Liver (tissue), 9 donors: ENCODE results near the gene TNNT3. TPM values are rescaled to one million over a fixed set of nuclear protein-coding genes. Genes with fewer than 3 reads are reported as not detected.

ENCODE experiments used
- DNase-seq: peaks from one replicate; pipeline ENCODE4 v3.0.0-alpha.2; 2017; ENCODE audit warnings: low spot score
- H3K27ac ChIP-seq, 2 donors: one replicate each; pipeline ENCODE4 v1.7.0; 2013; ENCODE audit warnings: inconsistent platforms in 2 of 2, low read length in 2 of 2, control low read depth in 1 of 2, low read depth in 1 of 2, mild to moderate bottlenecking in 1 of 2
- H3K27me3 ChIP-seq, 4 donors: one replicate each; pipeline versions ENCODE4 v1.6.1 to v1.7.0; 2013; ENCODE audit warnings: low read length in 3 of 4, inconsistent platforms in 1 of 4, mild to moderate bottlenecking in 1 of 4, moderate library complexity in 1 of 4; ENCODE audit not compliant: control insufficient read depth in 4 of 4, insufficient read depth in 4 of 4
- H3K36me3 ChIP-seq, 4 donors: one replicate each; pipeline versions ENCODE4 v1.6.1 to v1.7.0; 2013; ENCODE audit warnings: low read length in 3 of 4, mild to moderate bottlenecking in 3 of 4, low read depth in 1 of 4, moderate library complexity in 1 of 4; ENCODE audit not compliant: control insufficient read depth in 4 of 4, insufficient read depth in 3 of 4
- H3K4me1 ChIP-seq, 4 donors: one replicate each; pipeline versions ENCODE4 v1.6.1 to v1.7.0; 2013; ENCODE audit warnings: low read length in 3 of 4, mild to moderate bottlenecking in 3 of 4, moderate library complexity in 1 of 4; ENCODE audit not compliant: control insufficient read depth in 4 of 4, insufficient read depth in 4 of 4
- H3K4me3 ChIP-seq, 3 donors: one replicate each; pipeline versions ENCODE4 v1.6.1 to v1.7.0; 2013; ENCODE audit warnings: low read length in 3 of 3, control low read depth in 1 of 3, low read depth in 1 of 3, mild to moderate bottlenecking in 1 of 3
- H3K9ac ChIP-seq, 2 donors: one replicate each; pipeline ENCODE4 v1.7.0; 2013; ENCODE audit warnings: low read length in 2 of 2, mild to moderate bottlenecking in 2 of 2, moderate library complexity in 2 of 2, control low read depth in 1 of 2, low read depth in 1 of 2
- H3K9me3 ChIP-seq, 4 donors: one replicate each; pipeline versions ENCODE4 v1.6.1 to v1.7.0; 2013; ENCODE audit warnings: low read length in 3 of 4; ENCODE audit not compliant: control insufficient read depth in 4 of 4
- FOXA1 ChIP-seq: IDR thresholded peaks from 2 replicates; pipeline ENCODE4 v1.6.1; 2016; ENCODE audit warnings: antibody characterized with exemption
- FOXA2 ChIP-seq: IDR thresholded peaks from 2 replicates; pipeline ENCODE4 v1.6.1; 2016; ENCODE audit warnings: antibody characterized with exemption
- GABPA ChIP-seq, 2 donors: IDR thresholded peaks in 1 of 2; conservative IDR thresholded peaks in 1 of 2; 2 replicates each; pipeline ENCODE4 v1.6.1; 2016; ENCODE audit warnings: antibody characterized with exemption in 2 of 2, mild to moderate bottlenecking in 1 of 2, moderate library complexity in 1 of 2
- HNF4A ChIP-seq, 2 donors: conservative IDR thresholded peaks; 2 replicates each; pipeline ENCODE4 v1.6.1; 2016; ENCODE audit warnings: antibody characterized with exemption in 2 of 2, mild to moderate bottlenecking in 2 of 2
- HNF4G ChIP-seq: IDR thresholded peaks from 2 replicates; pipeline ENCODE4 v1.6.1; 2016; ENCODE audit warnings: antibody characterized with exemption
- JUND ChIP-seq, 2 donors: IDR thresholded peaks; 2 replicates each; pipeline ENCODE4 v1.6.1; 2016; ENCODE audit warnings: antibody characterized with exemption in 2 of 2
- MAX ChIP-seq: IDR thresholded peaks from 2 replicates; pipeline ENCODE4 v1.6.1; 2016; ENCODE audit warnings: antibody characterized with exemption
- RAD21 ChIP-seq, 2 donors: IDR thresholded peaks; 2 replicates each; pipeline ENCODE4 v1.6.1; 2016; ENCODE audit warnings: antibody characterized with exemption in 2 of 2, mild to moderate bottlenecking in 2 of 2
- REST ChIP-seq: IDR thresholded peaks from 2 replicates; pipeline ENCODE4 v1.6.1; 2016; ENCODE audit warnings: antibody characterized with exemption, mild to moderate bottlenecking
- RXRA ChIP-seq, 2 donors: IDR thresholded peaks; 2 replicates each; pipeline ENCODE4 v1.6.1; 2017 to 2018; ENCODE audit warnings: antibody characterized with exemption in 2 of 2, mild to moderate bottlenecking in 1 of 2
- SP1 ChIP-seq: IDR thresholded peaks from 2 replicates; pipeline ENCODE4 v1.6.1; 2018; ENCODE audit warnings: antibody characterized with exemption, mild to moderate bottlenecking
- TAF1 ChIP-seq: conservative IDR thresholded peaks from 2 replicates; pipeline ENCODE4 v1.6.1; 2016; ENCODE audit warnings: antibody characterized with exemption, mild to moderate bottlenecking
- ZBTB33 ChIP-seq: IDR thresholded peaks from 2 replicates; pipeline ENCODE4 v1.6.1; 2016; ENCODE audit warnings: antibody characterized with exemption
- WGBS: extraction: QIAGEN DNeasy Blood & Tissue Kit; methylation state at CpG from one replicate; pipeline ENCODE4 v1.1.7; 2013; 5-methylcytosine and 5-hydroxymethylcytosine counted together
- polyA plus RNA-seq, 2 donors: library from polyadenylated mRNA; stranded (reverse) in 1 of 2; unstranded in 1 of 2; fragments of 200-250 nt in 1 of 2; fragments of >200 nt in 1 of 2; fragmentation: Nextera tagmentation in 1 of 2; extraction: Ambion mirVana in 1 of 2; gene quantifications; one replicate each; pipeline versions ENCODE4 v1.2.1 to v1.2.3, GENCODE V29; 2013 to 2015
- total RNA-seq, 2 donors: library from RNA; depleted of rRNA; stranded (reverse); fragments of >200 nt; gene quantifications; one replicate each; pipeline ENCODE4 v1.2.3, GENCODE V29; 2014
- TF ChIP-seq, protein P1 (sequence below): fragments of 150-350 bp; IDR thresholded peaks from 2 replicates; pipeline ENCODE4 v1.5.1; 2017; ENCODE audit warnings: improper control_type of control experiment, low read depth, low read length; ENCODE audit not compliant: missing input control
- TF ChIP-seq, protein P2 (sequence below): IDR thresholded peaks from 2 replicates; pipeline ENCODE4 v1.6.1; 2016; ENCODE audit warnings: antibody characterized with exemption
- donor health status: healthy.
- donor health status: healthy.
- donor health status: healthy.
- donor health status: healthy.
- donor health status: healthy.

Gene TNNT3
- total and polyA plus RNA-seq, 4 donors: 0.06 to 0.14 TPM; not detected in 2

GRCh38 chr11:1931341-1932104 lies 12.0 kb downstream of the TNNT3 start:
- Histone ChIP-seq H3K27me3 (no peaks in the 10 kb centered on the region), H3K4me3 (no peak overlapping the region), H3K36me3 (no peaks in the 10 kb centered on the region), H3K9me3 (no peaks in the 10 kb centered on the region), H3K27ac (no peak overlapping the region), H3K9ac (no peak overlapping the region), H3K4me1 (no peaks in the 10 kb centered on the region)
- DNase-seq: no peak
- 70% methylated on average over 18 of the region's 18 CpGs for WGBS
- TF ChIP-seq GABPA (IDR thresholded peaks at IDR 0.05 in 1 of 2, conservative IDR thresholded peaks at IDR 0.05 in 1 of 2): no peak
- no peak for TF ChIP-seq MAX
- TF ChIP-seq RXRA (IDR thresholded peaks at IDR 0.05): no peak
- no peak for TF ChIP-seq HNF4G
- TF ChIP-seq HNF4A (conservative IDR thresholded peaks at IDR 0.05): no peak
- no peak for TF ChIP-seq RAD21 (IDR thresholded peaks at IDR 0.05)
- TF ChIP-seq JUND (IDR thresholded peaks at IDR 0.05): no peak
- no peak for TF ChIP-seq TAF1

DNA sequence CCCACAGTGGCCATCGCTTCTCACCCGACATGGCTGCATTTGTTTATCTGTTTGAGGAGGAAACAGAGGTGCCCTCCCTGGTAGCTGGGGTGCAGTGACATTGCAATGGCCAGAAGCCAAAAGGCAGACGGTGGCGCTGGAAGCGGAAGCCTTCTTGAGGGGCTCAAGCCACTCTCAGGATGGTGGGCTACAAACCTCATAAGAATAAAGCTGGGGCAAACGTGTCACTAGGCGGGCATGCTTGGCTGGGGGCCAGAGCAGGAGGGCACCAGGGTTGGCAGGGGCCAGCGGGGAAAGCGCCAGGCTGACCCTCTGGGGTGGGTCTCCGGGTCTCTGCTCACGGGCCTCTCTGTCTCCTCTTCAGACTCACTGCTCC lies 12.6 kb downstream of the TNNT3 start:
- DNase-seq: no peak
- no peak for TF ChIP-seq SP1
- TF ChIP-seq FOXA1: no peak
- TF ChIP-seq, protein P1, sequence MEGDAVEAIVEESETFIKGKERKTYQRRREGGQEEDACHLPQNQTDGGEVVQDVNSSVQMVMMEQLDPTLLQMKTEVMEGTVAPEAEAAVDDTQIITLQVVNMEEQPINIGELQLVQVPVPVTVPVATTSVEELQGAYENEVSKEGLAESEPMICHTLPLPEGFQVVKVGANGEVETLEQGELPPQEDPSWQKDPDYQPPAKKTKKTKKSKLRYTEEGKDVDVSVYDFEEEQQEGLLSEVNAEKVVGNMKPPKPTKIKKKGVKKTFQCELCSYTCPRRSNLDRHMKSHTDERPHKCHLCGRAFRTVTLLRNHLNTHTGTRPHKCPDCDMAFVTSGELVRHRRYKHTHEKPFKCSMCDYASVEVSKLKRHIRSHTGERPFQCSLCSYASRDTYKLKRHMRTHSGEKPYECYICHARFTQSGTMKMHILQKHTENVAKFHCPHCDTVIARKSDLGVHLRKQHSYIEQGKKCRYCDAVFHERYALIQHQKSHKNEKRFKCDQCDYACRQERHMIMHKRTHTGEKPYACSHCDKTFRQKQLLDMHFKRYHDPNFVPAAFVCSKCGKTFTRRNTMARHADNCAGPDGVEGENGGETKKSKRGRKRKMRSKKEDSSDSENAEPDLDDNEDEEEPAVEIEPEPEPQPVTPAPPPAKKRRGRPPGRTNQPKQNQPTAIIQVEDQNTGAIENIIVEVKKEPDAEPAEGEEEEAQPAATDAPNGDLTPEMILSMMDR: no peak
- TF ChIP-seq ZBTB33: no peak
- TF ChIP-seq, protein P2, sequence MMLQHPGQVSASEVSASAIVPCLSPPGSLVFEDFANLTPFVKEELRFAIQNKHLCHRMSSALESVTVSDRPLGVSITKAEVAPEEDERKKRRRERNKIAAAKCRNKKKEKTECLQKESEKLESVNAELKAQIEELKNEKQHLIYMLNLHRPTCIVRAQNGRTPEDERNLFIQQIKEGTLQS: no peak
- no peak for TF ChIP-seq HNF4G
- TF ChIP-seq FOXA2: no peak
- no peak for TF ChIP-seq REST
- TF ChIP-seq MAX: no peak
- no peak for TF ChIP-seq RAD21 (IDR thresholded peaks at IDR 0.05)
- no peak for TF ChIP-seq GABPA (IDR thresholded peaks at IDR 0.05 in 1 of 2, conservative IDR thresholded peaks at IDR 0.05 in 1 of 2)
- TF ChIP-seq HNF4A (conservative IDR thresholded peaks at IDR 0.05): no peak
- TF ChIP-seq TAF1: no peak

More for the DNA sequence above, 12.6 kb downstream of the TNNT3 start:
- 80% methylated on average over 11 of the region's 11 CpGs for WGBS
- Histone ChIP-seq H3K27me3 (no peaks in the 10 kb centered on the region), H3K9ac (no peak overlapping the region), H3K27ac (no peak overlapping the region), H3K36me3 (no peaks in the 10 kb centered on the region), H3K4me1 (no peaks in the 10 kb centered on the region), H3K9me3 (no peaks in the 10 kb centered on the region), H3K4me3 (no peak overlapping the region)
